Spleen (tissue), 11 donors: Measurements from ENCODE around the gene CEP55. TPM values are rescaled to one million over a fixed set of nuclear protein-coding genes. Genes with fewer than 3 reads are reported as not detected.

Experiments
- DNase-seq: peaks from one replicate; pipeline ENCODE4 v3.0.0-alpha.2; 2020
- H3K27ac ChIP-seq, 8 donors: fragments of 200-600 bp; sonication (generic) in 7 of 8; 1 replicate in 4 of 8; 2 replicates in 4 of 8; pipeline versions ENCODE4 v1.5.0 to v1.8.0; 2016 to 2021; ENCODE audit warnings: inconsistent platforms in 4 of 8, mild to moderate bottlenecking in 4 of 8, moderate library complexity in 1 of 8
- H3K27me3 ChIP-seq, 7 donors: fragments of 200-600 bp; sonication (generic) in 6 of 7; replicated peaks in 1 of 7; 1 replicate in 4 of 7; 2 replicates in 3 of 7; pipeline versions ENCODE4 v1.5.0 to v1.8.0; 2016 to 2021; ENCODE audit warnings: inconsistent platforms in 3 of 7, mild to moderate bottlenecking in 1 of 7
- H3K36me3 ChIP-seq, 6 donors: fragments of 200-600 bp; sonication (generic) in 5 of 6; 1 replicate in 4 of 6; 2 replicates in 2 of 6; pipeline versions ENCODE4 v1.5.0 to v1.8.0; 2016 to 2021; ENCODE audit warnings: inconsistent platforms in 2 of 6
- H3K4me1 ChIP-seq, 6 donors: fragments of 200-600 bp; sonication (generic) in 5 of 6; 1 replicate in 3 of 6; 2 replicates in 3 of 6; pipeline versions ENCODE4 v1.5.0 to v1.8.0; 2016 to 2021; ENCODE audit warnings: inconsistent platforms in 3 of 6
- H3K4me3 ChIP-seq, 8 donors: fragments of 200-600 bp; sonication (generic) in 7 of 8; 1 replicate in 4 of 8; 2 replicates in 4 of 8; pipeline versions ENCODE4 v1.5.0 to v1.8.0; 2016 to 2021; ENCODE audit warnings: inconsistent platforms in 4 of 8, mild to moderate bottlenecking in 4 of 8, moderate library complexity in 2 of 8
- H3K9me3 ChIP-seq, 8 donors: fragments of 200-600 bp; sonication (generic) in 7 of 8; 1 replicate in 4 of 8; 2 replicates in 4 of 8; pipeline versions ENCODE4 v1.5.0 to v1.8.0; 2016 to 2021; ENCODE audit warnings: inconsistent platforms in 4 of 8
- CTCF ChIP-seq, 11 experiments: fragments of 200-600 bp in 7 of 11; fragments of 450-650 bp in 4 of 11; sonication (generic) in 4 of 11; IDR thresholded peaks in 8 of 11; conservative IDR thresholded peaks in 3 of 11; 1 replicate in 7 of 11; 2 replicates in 4 of 11; pipeline versions ENCODE4 v1.4.0 to v1.8.0; 2016 to 2021; ENCODE audit warnings: antibody characterized with exemption in 11 of 11, inconsistent platforms in 4 of 11, mild to moderate bottlenecking in 1 of 11
- POLR2A ChIP-seq, 3 donors: fragments of 450-650 bp; IDR thresholded peaks; one replicate each; pipeline ENCODE4 v1.5.1; 2017; ENCODE audit warnings: antibody characterized with exemption in 3 of 3, mild to moderate bottlenecking in 1 of 3
- POLR2AphosphoS5 ChIP-seq, 3 donors: sonication (generic); formaldehyde crosslinking; IDR thresholded peaks; one replicate each; pipeline ENCODE4 v1.5.1; 2017; ENCODE audit warnings: antibody characterized with exemption in 3 of 3
- WGBS, 5 donors: extraction: QIAGEN DNeasy Blood & Tissue Kit in 3 of 5; methylation state at CpG; one replicate each; pipeline versions ENCODE4 v1.1.5 to v1.1.7; 2013 to 2018; 5-methylcytosine and 5-hydroxymethylcytosine counted together
- intact Hi-C: fragments of 100-400 bp; cut with DNase I; formaldehyde crosslinking; loops from one replicate; pipeline ENCODE4 v1.15.0; 2023; ENCODE audit warnings: low total_unique reads
- polyA plus RNA-seq, 3 donors: library from polyadenylated mRNA; stranded (reverse); fragments of 200-250 nt; gene quantifications; one replicate each; pipeline ENCODE4 v1.2.1, GENCODE V29; 2013
- total RNA-seq, 7 donors: library from RNA; depleted of rRNA in 3 of 7; stranded (reverse); fragments of >200 nt in 3 of 7; fragmentation: NEBNext Ultra II Directional in 4 of 7; extraction: Animal tissue kit (Norgen Biotek cat#: 25700) in 4 of 7; gene quantifications; one replicate each; pipeline versions ENCODE4 v1.1.0 to v1.2.1, GENCODE V29; 2016 to 2021
- donor health status: healthy with polysubstance abuse.
- donor health status: DM: no; HTN: no; CAD: no; lungs with moderate emphysema.
- donor health status: DM: no; HTN: no; CAD: no.
- donor health status: Bipolar disorder and iron deficiency.
- donor health status: healthy.
- donor health status: DM: no; HTN: no; CAD: no.
- donor health status: DM: yes; HTN: yes; CAD: no.

Gene CEP55
- total and polyA plus RNA-seq, 10 donors, result 0.95 to 6.6 (median 3.1) TPM

DNA sequence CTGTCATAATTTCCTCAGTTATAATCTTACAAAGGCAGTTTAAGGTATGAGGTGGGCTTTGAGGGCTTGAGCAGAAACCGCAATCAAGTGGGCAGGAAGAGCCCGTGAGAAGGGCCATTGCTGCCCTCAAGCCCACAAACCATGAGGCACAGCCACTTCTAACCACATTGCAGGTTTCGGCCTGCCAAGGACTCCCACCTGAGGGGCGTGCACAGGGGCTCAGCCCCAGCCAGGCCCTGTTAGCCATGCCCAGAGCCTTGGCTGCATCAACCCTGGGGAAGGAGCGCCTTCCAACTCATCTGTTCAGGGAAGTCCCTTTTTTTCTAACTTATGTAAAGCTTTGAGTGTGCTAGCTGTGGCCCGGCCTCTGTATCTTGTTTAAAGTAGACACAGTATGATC is 64.1 kb downstream of the CEP55 start:
- TF ChIP-seq POLR2A (IDR thresholded peaks at IDR 0.05) (no peak), CTCF (IDR thresholded peaks at IDR 0.05 in 8 of 11, conservative IDR thresholded peaks at IDR 0.05 in 3 of 11) (no peak), POLR2AphosphoS5 (IDR thresholded peaks at IDR 0.05) (no peak)
- H3K4me3 ChIP-seq, result no peak overlapping the region
- no peak for DNase-seq
- peaks cover 0 to 27% (median 0%) of the 10 kb centered on the region in 7 donors for H3K27me3 ChIP-seq
- 60 to 91% (median 74%) methylated on average over 6 of the region's 6 CpGs for WGBS, 5 donors
- H3K9me3 ChIP-seq, result no peaks in the 10 kb centered on the region
- no peak overlapping the region for H3K27ac ChIP-seq
- intact Hi-C loops, result no loop called here
- H3K4me1 ChIP-seq, result peaks cover 0 to 2% (median 0%) of the 10 kb centered on the region in 6 donors
- H3K36me3 ChIP-seq, result no peaks in the 10 kb centered on the region

GRCh38 chr10:93565446-93565845 is 69.0 kb downstream of the CEP55 start:
- no peaks in the 10 kb centered on the region for H3K9me3 ChIP-seq
- intact Hi-C loops, result no loop called here
- peaks cover 0 to 64% (median 40%) of the 10 kb centered on the region in 7 donors for H3K27me3 ChIP-seq
- H3K36me3 ChIP-seq, result no peaks in the 10 kb centered on the region
- TF ChIP-seq POLR2A (IDR thresholded peaks at IDR 0.05) (no peak), POLR2AphosphoS5 (IDR thresholded peaks at IDR 0.05) (no peak), CTCF (IDR thresholded peaks at IDR 0.05 in 8 of 11, conservative IDR thresholded peaks at IDR 0.05 in 3 of 11) (no peak)
- 49 to 65% (median 54%) methylated on average over 3 of the region's 3 CpGs for WGBS, 5 donors
- H3K4me3 ChIP-seq, result no peak overlapping the region
- no peak for DNase-seq
- H3K27ac ChIP-seq, result no peak overlapping the region
- peaks cover 3 to 28% (median 15%) of the 10 kb centered on the region in 6 donors for H3K4me1 ChIP-seq

GRCh38 chr10:93566435-93567276 is 70.2 kb downstream of the CEP55 start, which contains the start of gene FFAR4:
FFAR4 (plus strand) TSS chr10:93566665; CDS start chr10:93566721, 56 bp downstream.
- no peaks in the 10 kb centered on the region for H3K9me3 ChIP-seq
- no peak for TF ChIP-seq POLR2AphosphoS5 (IDR thresholded peaks at IDR 0.05)
- TF ChIP-seq CTCF (IDR thresholded peaks at IDR 0.05 in 8 of 11, conservative IDR thresholded peaks at IDR 0.05 in 3 of 11), result no peak
- no peak for TF ChIP-seq POLR2A (IDR thresholded peaks at IDR 0.05)
- peaks cover 0 to 74% (median 40%) of the 10 kb centered on the region in 7 donors for H3K27me3 ChIP-seq
- H3K4me1 ChIP-seq, result peaks cover 3 to 28% (median 15%) of the 10 kb centered on the region in 6 donors
- no peaks in the 10 kb centered on the region for H3K36me3 ChIP-seq
- 0 to 4% (median 3%) methylated on average over 12 to 84 of the region's 85 CpGs for WGBS, 5 donors
- no peak within 1 kb of the TSS for H3K27ac ChIP-seq
- intact Hi-C loops, result no loop called here
- DNase-seq, result no peak
- H3K4me3 ChIP-seq, result peak within 1 kb of the TSS in 7 of 8 donors; percentile 12 to 53 (median 31)
